Panc1 (cell line): ENCODE measurements around the gene DAPK1.

ENCODE experiments used
- POLR2AphosphoS5 ChIP-seq: IDR thresholded peaks from 2 replicates; pipeline ENCODE4 v1.6.1; 2012; ENCODE audit warnings: mild to moderate bottlenecking, low read depth, low read length, moderate library complexity
- TCF7L2 ChIP-seq: IDR thresholded peaks from 2 replicates; pipeline ENCODE4 v1.6.1; 2011; ENCODE audit warnings: mild to moderate bottlenecking, low read depth, low read length, inconsistent platforms
- TF ChIP-seq, protein P1 (sequence below): fragments of 450-650 bp; IDR thresholded peaks from 2 replicates; pipeline ENCODE4 v1.5.1; 2017; ENCODE audit warnings: mild to moderate bottlenecking
- TF ChIP-seq, protein P2 (sequence below), 2 experiments: IDR thresholded peaks; 2 replicates each; pipeline ENCODE4 v1.6.1; 2011 to 2012; ENCODE audit warnings: low read depth in 2 of 2, control low read depth in 1 of 2, low read length in 1 of 2, mild to moderate bottlenecking in 1 of 2, moderate library complexity in 1 of 2; ENCODE audit not compliant: insufficient read depth in 1 of 2

DNA sequence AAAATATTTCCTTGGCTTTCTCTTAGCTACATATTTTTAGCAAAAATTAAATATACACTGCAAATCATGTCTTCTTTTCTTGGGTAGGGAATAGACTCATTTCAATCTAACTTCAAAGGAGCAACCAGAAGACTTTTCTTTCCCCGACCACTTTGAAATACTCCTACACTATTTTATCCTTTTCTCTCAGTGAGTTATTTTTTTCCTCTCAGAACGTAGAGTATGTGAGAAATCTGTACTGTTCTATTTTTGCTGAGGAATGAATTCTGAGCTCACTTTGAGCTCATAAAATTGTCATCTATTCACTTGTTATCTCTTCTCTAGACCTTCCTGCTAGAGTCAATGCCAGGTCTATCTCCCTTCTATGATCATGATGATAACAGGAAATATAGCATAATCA, 22.2 kb upstream of the DAPK1 start:
- TF ChIP-seq, protein P1, sequence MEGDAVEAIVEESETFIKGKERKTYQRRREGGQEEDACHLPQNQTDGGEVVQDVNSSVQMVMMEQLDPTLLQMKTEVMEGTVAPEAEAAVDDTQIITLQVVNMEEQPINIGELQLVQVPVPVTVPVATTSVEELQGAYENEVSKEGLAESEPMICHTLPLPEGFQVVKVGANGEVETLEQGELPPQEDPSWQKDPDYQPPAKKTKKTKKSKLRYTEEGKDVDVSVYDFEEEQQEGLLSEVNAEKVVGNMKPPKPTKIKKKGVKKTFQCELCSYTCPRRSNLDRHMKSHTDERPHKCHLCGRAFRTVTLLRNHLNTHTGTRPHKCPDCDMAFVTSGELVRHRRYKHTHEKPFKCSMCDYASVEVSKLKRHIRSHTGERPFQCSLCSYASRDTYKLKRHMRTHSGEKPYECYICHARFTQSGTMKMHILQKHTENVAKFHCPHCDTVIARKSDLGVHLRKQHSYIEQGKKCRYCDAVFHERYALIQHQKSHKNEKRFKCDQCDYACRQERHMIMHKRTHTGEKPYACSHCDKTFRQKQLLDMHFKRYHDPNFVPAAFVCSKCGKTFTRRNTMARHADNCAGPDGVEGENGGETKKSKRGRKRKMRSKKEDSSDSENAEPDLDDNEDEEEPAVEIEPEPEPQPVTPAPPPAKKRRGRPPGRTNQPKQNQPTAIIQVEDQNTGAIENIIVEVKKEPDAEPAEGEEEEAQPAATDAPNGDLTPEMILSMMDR: no peak
- TF ChIP-seq POLR2AphosphoS5: no peak
- no peak for TF ChIP-seq TCF7L2
- TF ChIP-seq, protein P2, sequence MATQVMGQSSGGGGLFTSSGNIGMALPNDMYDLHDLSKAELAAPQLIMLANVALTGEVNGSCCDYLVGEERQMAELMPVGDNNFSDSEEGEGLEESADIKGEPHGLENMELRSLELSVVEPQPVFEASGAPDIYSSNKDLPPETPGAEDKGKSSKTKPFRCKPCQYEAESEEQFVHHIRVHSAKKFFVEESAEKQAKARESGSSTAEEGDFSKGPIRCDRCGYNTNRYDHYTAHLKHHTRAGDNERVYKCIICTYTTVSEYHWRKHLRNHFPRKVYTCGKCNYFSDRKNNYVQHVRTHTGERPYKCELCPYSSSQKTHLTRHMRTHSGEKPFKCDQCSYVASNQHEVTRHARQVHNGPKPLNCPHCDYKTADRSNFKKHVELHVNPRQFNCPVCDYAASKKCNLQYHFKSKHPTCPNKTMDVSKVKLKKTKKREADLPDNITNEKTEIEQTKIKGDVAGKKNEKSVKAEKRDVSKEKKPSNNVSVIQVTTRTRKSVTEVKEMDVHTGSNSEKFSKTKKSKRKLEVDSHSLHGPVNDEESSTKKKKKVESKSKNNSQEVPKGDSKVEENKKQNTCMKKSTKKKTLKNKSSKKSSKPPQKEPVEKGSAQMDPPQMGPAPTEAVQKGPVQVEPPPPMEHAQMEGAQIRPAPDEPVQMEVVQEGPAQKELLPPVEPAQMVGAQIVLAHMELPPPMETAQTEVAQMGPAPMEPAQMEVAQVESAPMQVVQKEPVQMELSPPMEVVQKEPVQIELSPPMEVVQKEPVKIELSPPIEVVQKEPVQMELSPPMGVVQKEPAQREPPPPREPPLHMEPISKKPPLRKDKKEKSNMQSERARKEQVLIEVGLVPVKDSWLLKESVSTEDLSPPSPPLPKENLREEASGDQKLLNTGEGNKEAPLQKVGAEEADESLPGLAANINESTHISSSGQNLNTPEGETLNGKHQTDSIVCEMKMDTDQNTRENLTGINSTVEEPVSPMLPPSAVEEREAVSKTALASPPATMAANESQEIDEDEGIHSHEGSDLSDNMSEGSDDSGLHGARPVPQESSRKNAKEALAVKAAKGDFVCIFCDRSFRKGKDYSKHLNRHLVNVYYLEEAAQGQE (IDR thresholded peaks at IDR 0.05; ENCODE audit: insufficient read depth in 1 of 2, low read depth in 2 of 2, low read length in 1 of 2): no peak
